Neural progenitor cell (in vitro differentiated cells): ENCODE measurements around the gene PLK5.

Source experiments
- EZH2 ChIP-seq: fragments of 200-600 bp; sonication (generic); IDR thresholded peaks from 2 replicates; pipeline ENCODE4 v1.6.1; 2017; ENCODE audit warnings: antibody characterized with exemption, mild to moderate bottlenecking, moderate library complexity
- EZH2phosphoT487 ChIP-seq: fragments of 200-600 bp; sonication (generic); IDR thresholded peaks from 2 replicates; pipeline ENCODE4 v1.6.1; 2017; ENCODE audit warnings: antibody characterized with exemption
- TF ChIP-seq, protein P1 (sequence below): fragments of 200-600 bp; sonication (generic); IDR thresholded peaks from 2 replicates; pipeline ENCODE4 v1.5.1; 2017; ENCODE audit warnings: antibody characterized with exemption, mild to moderate bottlenecking

DNA sequence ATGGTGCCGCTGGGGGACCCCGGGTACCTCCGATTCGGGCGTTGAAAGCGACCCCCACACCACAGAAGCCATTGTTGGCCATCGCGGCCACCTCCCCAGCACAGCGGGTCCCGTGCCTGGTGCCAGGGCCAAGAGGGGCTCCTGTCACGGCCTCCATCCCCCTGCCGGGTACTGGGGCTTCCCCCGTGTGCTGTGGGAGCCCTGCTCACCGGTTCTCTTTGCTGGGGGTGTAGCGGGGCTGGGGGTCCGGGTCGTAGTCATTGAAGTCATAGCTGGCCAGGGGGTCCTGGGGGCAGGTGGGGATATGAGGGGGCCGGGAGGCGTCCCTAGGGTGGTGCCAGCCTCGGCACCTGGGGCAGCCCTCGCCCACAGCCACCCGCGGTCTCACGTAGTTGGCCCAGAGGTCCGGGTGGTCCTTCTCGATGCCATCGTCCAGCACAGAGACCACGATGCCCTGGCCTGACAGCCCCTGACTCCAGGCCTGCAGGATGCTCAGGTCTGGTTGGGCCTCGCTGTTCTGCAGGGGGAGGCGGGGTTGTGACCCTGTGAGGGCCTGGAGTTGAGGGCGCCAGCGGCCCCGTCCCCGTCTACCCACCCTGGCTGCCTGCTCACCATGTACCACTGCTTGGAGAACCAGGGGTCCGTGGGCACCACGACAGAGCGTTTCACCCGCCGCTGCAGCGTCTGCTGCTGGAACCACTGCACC is 36.1 kb upstream of the PLK5 start:
- TF ChIP-seq, protein P1, sequence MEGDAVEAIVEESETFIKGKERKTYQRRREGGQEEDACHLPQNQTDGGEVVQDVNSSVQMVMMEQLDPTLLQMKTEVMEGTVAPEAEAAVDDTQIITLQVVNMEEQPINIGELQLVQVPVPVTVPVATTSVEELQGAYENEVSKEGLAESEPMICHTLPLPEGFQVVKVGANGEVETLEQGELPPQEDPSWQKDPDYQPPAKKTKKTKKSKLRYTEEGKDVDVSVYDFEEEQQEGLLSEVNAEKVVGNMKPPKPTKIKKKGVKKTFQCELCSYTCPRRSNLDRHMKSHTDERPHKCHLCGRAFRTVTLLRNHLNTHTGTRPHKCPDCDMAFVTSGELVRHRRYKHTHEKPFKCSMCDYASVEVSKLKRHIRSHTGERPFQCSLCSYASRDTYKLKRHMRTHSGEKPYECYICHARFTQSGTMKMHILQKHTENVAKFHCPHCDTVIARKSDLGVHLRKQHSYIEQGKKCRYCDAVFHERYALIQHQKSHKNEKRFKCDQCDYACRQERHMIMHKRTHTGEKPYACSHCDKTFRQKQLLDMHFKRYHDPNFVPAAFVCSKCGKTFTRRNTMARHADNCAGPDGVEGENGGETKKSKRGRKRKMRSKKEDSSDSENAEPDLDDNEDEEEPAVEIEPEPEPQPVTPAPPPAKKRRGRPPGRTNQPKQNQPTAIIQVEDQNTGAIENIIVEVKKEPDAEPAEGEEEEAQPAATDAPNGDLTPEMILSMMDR, result no peak
- TF ChIP-seq EZH2phosphoT487, result no peak
- TF ChIP-seq EZH2, result no peak
